SK-N-SH (cell line): ENCODE measurements around the gene TEX22. TPM values are rescaled to one million over a fixed set of nuclear protein-coding genes. Genes with fewer than 3 reads are reported as not detected.

ENCODE experiments used
- CTCF ChIA-PET: fragments of 300-600, 350-600 bp; formaldehyde crosslinking; extraction: SDS; loops from one replicate; lab custom pipeline; 2021; lab: Yijun Ruan, JAX
- POLR2A ChIA-PET: fragments of 350-600 bp; sonication (Branson Sonifier 250); formaldehyde crosslinking; extraction: SDS; loops from one replicate; lab custom pipeline; 2020; ENCODE audit warnings: antibody characterized with exemption, inconsistent platforms; lab: Yijun Ruan, JAX
- DNase-seq: peaks from one replicate; pipeline ENCODE4 v3.0.0; 2012
- H2AFZ ChIP-seq: fragments of 200-600 bp; sonication (generic); 2 replicates; pipeline ENCODE4 v1.8.1; 2016; ENCODE audit warnings: antibody characterized with exemption, mild to moderate bottlenecking, low read depth
- H3F3A ChIP-seq: fragments of 200-600 bp; sonication (generic); replicated peaks from 2 replicates; pipeline ENCODE3; 2016; ENCODE audit warnings: antibody characterized with exemption, mild to moderate bottlenecking; ENCODE audit not compliant: insufficient read depth
- H3K27ac ChIP-seq, 2 experiments: fragments of 200-500 bp in 1 of 2; fragments of 200-600 bp in 1 of 2; sonication (Bioruptor generic) in 1 of 2; sonication (generic), shearing (Covaris generic) in 1 of 2; 2 replicates each; pipeline versions ENCODE4 v1.5.1 to v1.6.1; 2014 to 2016; ENCODE audit warnings: low read depth in 2 of 2, inconsistent platforms in 1 of 2, low read length in 1 of 2, mild to moderate bottlenecking in 1 of 2, mixed read lengths in 1 of 2
- H3K27me3 ChIP-seq: fragments of 200-600 bp; sonication (generic), shearing (Covaris generic); 2 replicates; pipeline ENCODE4 v1.6.1; 2016; ENCODE audit warnings: mixed run types; ENCODE audit not compliant: insufficient read depth
- H3K36me3 ChIP-seq, 2 experiments: fragments of 200-500 bp in 1 of 2; fragments of 200-600 bp in 1 of 2; sonication (Bioruptor generic) in 1 of 2; sonication (generic) in 1 of 2; replicated peaks in 1 of 2; 2 replicates each; pipeline versions ENCODE3 to v1.5.1; 2014 to 2016; ENCODE audit warnings: low read length in 1 of 2, mild to moderate bottlenecking in 1 of 2; ENCODE audit not compliant: insufficient read depth in 2 of 2, control insufficient read depth in 1 of 2
- H3K4me1 ChIP-seq, 2 experiments: fragments of 200-500 bp in 1 of 2; fragments of 200-600 bp in 1 of 2; sonication (Bioruptor generic) in 1 of 2; sonication (generic), shearing (Covaris generic) in 1 of 2; 2 replicates each; pipeline versions ENCODE4 v1.5.1 to v1.6.1; 2014 to 2016; ENCODE audit warnings: low read depth in 1 of 2, low read length in 1 of 2, mixed run types in 1 of 2; ENCODE audit not compliant: insufficient read depth in 2 of 2, control insufficient read depth in 1 of 2
- H3K4me2 ChIP-seq: fragments of 200-600 bp; sonication (generic), shearing (Covaris generic); 2 replicates; pipeline ENCODE4 v1.6.1; 2017; ENCODE audit warnings: mixed run types
- H3K4me3 ChIP-seq, 2 experiments: fragments of 200-500 bp in 1 of 2; fragments of 200-600 bp in 1 of 2; sonication (Bioruptor generic) in 1 of 2; sonication (generic), shearing (Covaris generic) in 1 of 2; 2 replicates each; pipeline versions ENCODE4 v1.5.1 to v1.8.1; 2014 to 2016; ENCODE audit warnings: low read depth in 2 of 2, inconsistent platforms in 1 of 2, low read length in 1 of 2, mild to moderate bottlenecking in 1 of 2, mixed read lengths in 1 of 2, moderate library complexity in 1 of 2
- H3K79me2 ChIP-seq: fragments of 200-600 bp; sonication (generic); 2 replicates; pipeline ENCODE4 v1.8.1; 2017; ENCODE audit warnings: mild to moderate bottlenecking; ENCODE audit not compliant: insufficient read depth
- H3K9ac ChIP-seq: fragments of 200-600 bp; sonication (generic); 2 replicates; pipeline ENCODE4 v1.6.1; 2017; ENCODE audit warnings: mixed run types
- H3K9me2 ChIP-seq: fragments of 200-600 bp; sonication (generic); 2 replicates; pipeline ENCODE4 v1.6.1; 2017; ENCODE audit warnings: mixed run types
- H3K9me3 ChIP-seq: fragments of 200-600 bp; sonication (generic); 2 replicates; pipeline ENCODE4 v1.6.1; 2017; ENCODE audit warnings: mixed run types, mild to moderate bottlenecking, moderate library complexity
- H4K20me1 ChIP-seq: fragments of 200-600 bp; sonication (generic); 2 replicates; pipeline ENCODE4 v1.6.1; 2017; ENCODE audit warnings: mild to moderate bottlenecking, mixed run types; ENCODE audit not compliant: insufficient read depth
- ELF1 ChIP-seq: IDR thresholded peaks from 2 replicates; pipeline ENCODE4 v1.4.0; 2012
- EZH2phosphoT487 ChIP-seq: fragments of 200-600 bp; sonication (generic); IDR thresholded peaks from 2 replicates; pipeline ENCODE4 v1.6.1; 2017; ENCODE audit warnings: low read depth, mixed run types, mild to moderate bottlenecking, antibody characterized with exemption, moderate library complexity, borderline replicate concordance
- FOXJ3 ChIP-seq: sonication (generic); formaldehyde crosslinking; IDR thresholded peaks from 2 replicates; pipeline ENCODE4 v1.5.1; 2020; ENCODE audit warnings: mild to moderate bottlenecking, missing genetic modification reagents
- GATA2 ChIP-seq: sonication (generic); formaldehyde crosslinking; IDR thresholded peaks from 2 replicates; pipeline ENCODE4 v1.5.0; 2020; ENCODE audit warnings: mild to moderate bottlenecking, missing genetic modification reagents
- MEF2A ChIP-seq: IDR thresholded peaks from 2 replicates; pipeline ENCODE4 v1.4.0; 2012; ENCODE audit warnings: low read depth, borderline replicate concordance
- NRF1 ChIP-seq: IDR thresholded peaks from 2 replicates; pipeline ENCODE4 v1.6.1; 2012; ENCODE audit warnings: low read depth, mild to moderate bottlenecking, low read length
- POLR2AphosphoS5 ChIP-seq: IDR thresholded peaks from 2 replicates; pipeline ENCODE4 v1.6.1; 2012; ENCODE audit warnings: low read depth, low read length
- SIN3A ChIP-seq: IDR thresholded peaks from 2 replicates; pipeline ENCODE4 v1.6.1; 2012; ENCODE audit warnings: low read depth, mild to moderate bottlenecking, low read length, moderate library complexity, borderline replicate concordance
- SMC3 ChIP-seq: IDR thresholded peaks from 2 replicates; pipeline ENCODE4 v1.6.1; 2012; ENCODE audit warnings: low read depth, low read length, improper control_type of control experiment
- TAF1 ChIP-seq: IDR thresholded peaks from 2 replicates; pipeline ENCODE4 v1.6.1; 2012; ENCODE audit warnings: low read depth, mild to moderate bottlenecking, low read length, moderate library complexity, borderline replicate concordance
- TCF12 ChIP-seq: IDR thresholded peaks from 2 replicates; pipeline ENCODE4 v1.4.0; 2012
- TEAD4 ChIP-seq: IDR thresholded peaks from 2 replicates; pipeline ENCODE4 v1.4.0; 2012; ENCODE audit warnings: mild to moderate bottlenecking, borderline replicate concordance; ENCODE audit not compliant: insufficient read depth
- USF2 ChIP-seq: fragments of 150-350 bp; IDR thresholded peaks from 2 replicates; pipeline ENCODE4 v1.6.1; 2017; ENCODE audit warnings: antibody characterized with exemption, low read length, low read depth, borderline replicate concordance
- WGBS: methylation state at CpG from one replicate; pipeline ENCODE4 v1.1.6; 2017; ENCODE audit warnings: low lambda C conversion rate; 5-methylcytosine and 5-hydroxymethylcytosine counted together
- polyA plus RNA-seq, 3 experiments: library from polyadenylated mRNA; depleted of rRNA; stranded (reverse); fragments of >200 nt; gene quantifications; 2 replicates each; pipeline ENCODE4 v1.2.3, GENCODE V29; 2012
- TF ChIP-seq, protein P1 (sequence below): IDR thresholded peaks from 2 replicates; pipeline ENCODE4 v1.4.0; 2012; ENCODE audit warnings: low read depth
- TF ChIP-seq, protein P2 (sequence below): IDR thresholded peaks from 2 replicates; pipeline ENCODE4 v1.4.0; 2012; ENCODE audit warnings: low read depth, borderline replicate concordance
- TF ChIP-seq, protein P3 (sequence below): IDR thresholded peaks from 2 replicates; pipeline ENCODE4 v1.6.1; 2012; ENCODE audit warnings: mild to moderate bottlenecking, low read depth, low read length, moderate library complexity
- TF ChIP-seq, protein P4 (sequence below): fragments of 200-600 bp; sonication (generic); IDR thresholded peaks from 2 replicates; pipeline ENCODE4 v1.6.1; 2017; ENCODE audit warnings: antibody characterized with exemption, mild to moderate bottlenecking, moderate library complexity

Gene TEX22
- polyA plus RNA-seq, 1 of the 3 experiments (the other 2 are of a cell fraction): 0.26 TPM

GRCh38 chr14:105447651-105448640 lies 49.6 kb downstream of the TEX22 start:
- Histone ChIP-seq H3K4me1 (peaks cover 0 to 23% of the 10 kb centered on the region in 2 experiments; a peak in 1 of 4 replicates), H3K27me3 (no peaks in the 10 kb centered on the region), H3K4me2 (no peak overlapping the region), H3K4me3 (no peak overlapping the region), H3K9me3 (no peaks in the 10 kb centered on the region), H4K20me1 (peaks cover 19% of the 10 kb centered on the region), H3F3A (no peaks in the 10 kb centered on the region), H3K9me2 (no peaks in the 10 kb centered on the region), H3K9ac (no peak overlapping the region; the same call in 1 of the 2 replicates), H2AFZ (no peak overlapping the region), H3K27ac (peak overlapping the region in 1 of 2 experiments; percentile 8; a peak in 2 of 4 replicates), H3K79me2 (peaks cover 43% of the 10 kb centered on the region), H3K36me3 (peaks cover 11 to 50% of the 10 kb centered on the region in 2 experiments)
- no peak for TF ChIP-seq GATA2 (CRISPR knock-in tag)
- TF ChIP-seq, protein P1, sequence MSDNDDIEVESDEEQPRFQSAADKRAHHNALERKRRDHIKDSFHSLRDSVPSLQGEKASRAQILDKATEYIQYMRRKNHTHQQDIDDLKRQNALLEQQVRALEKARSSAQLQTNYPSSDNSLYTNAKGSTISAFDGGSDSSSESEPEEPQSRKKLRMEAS: no peak
- TF ChIP-seq, protein P2, sequence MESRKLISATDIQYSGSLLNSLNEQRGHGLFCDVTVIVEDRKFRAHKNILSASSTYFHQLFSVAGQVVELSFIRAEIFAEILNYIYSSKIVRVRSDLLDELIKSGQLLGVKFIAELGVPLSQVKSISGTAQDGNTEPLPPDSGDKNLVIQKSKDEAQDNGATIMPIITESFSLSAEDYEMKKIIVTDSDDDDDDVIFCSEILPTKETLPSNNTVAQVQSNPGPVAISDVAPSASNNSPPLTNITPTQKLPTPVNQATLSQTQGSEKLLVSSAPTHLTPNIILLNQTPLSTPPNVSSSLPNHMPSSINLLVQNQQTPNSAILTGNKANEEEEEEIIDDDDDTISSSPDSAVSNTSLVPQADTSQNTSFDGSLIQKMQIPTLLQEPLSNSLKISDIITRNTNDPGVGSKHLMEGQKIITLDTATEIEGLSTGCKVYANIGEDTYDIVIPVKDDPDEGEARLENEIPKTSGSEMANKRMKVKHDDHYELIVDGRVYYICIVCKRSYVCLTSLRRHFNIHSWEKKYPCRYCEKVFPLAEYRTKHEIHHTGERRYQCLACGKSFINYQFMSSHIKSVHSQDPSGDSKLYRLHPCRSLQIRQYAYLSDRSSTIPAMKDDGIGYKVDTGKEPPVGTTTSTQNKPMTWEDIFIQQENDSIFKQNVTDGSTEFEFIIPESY: no peak
- no peak for TF ChIP-seq POLR2AphosphoS5
- TF ChIP-seq TEAD4: no peak
- no peak for TF ChIP-seq NRF1
- TF ChIP-seq, protein P3, sequence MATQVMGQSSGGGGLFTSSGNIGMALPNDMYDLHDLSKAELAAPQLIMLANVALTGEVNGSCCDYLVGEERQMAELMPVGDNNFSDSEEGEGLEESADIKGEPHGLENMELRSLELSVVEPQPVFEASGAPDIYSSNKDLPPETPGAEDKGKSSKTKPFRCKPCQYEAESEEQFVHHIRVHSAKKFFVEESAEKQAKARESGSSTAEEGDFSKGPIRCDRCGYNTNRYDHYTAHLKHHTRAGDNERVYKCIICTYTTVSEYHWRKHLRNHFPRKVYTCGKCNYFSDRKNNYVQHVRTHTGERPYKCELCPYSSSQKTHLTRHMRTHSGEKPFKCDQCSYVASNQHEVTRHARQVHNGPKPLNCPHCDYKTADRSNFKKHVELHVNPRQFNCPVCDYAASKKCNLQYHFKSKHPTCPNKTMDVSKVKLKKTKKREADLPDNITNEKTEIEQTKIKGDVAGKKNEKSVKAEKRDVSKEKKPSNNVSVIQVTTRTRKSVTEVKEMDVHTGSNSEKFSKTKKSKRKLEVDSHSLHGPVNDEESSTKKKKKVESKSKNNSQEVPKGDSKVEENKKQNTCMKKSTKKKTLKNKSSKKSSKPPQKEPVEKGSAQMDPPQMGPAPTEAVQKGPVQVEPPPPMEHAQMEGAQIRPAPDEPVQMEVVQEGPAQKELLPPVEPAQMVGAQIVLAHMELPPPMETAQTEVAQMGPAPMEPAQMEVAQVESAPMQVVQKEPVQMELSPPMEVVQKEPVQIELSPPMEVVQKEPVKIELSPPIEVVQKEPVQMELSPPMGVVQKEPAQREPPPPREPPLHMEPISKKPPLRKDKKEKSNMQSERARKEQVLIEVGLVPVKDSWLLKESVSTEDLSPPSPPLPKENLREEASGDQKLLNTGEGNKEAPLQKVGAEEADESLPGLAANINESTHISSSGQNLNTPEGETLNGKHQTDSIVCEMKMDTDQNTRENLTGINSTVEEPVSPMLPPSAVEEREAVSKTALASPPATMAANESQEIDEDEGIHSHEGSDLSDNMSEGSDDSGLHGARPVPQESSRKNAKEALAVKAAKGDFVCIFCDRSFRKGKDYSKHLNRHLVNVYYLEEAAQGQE: no peak
- no peak for TF ChIP-seq TCF12
- TF ChIP-seq, protein P4, sequence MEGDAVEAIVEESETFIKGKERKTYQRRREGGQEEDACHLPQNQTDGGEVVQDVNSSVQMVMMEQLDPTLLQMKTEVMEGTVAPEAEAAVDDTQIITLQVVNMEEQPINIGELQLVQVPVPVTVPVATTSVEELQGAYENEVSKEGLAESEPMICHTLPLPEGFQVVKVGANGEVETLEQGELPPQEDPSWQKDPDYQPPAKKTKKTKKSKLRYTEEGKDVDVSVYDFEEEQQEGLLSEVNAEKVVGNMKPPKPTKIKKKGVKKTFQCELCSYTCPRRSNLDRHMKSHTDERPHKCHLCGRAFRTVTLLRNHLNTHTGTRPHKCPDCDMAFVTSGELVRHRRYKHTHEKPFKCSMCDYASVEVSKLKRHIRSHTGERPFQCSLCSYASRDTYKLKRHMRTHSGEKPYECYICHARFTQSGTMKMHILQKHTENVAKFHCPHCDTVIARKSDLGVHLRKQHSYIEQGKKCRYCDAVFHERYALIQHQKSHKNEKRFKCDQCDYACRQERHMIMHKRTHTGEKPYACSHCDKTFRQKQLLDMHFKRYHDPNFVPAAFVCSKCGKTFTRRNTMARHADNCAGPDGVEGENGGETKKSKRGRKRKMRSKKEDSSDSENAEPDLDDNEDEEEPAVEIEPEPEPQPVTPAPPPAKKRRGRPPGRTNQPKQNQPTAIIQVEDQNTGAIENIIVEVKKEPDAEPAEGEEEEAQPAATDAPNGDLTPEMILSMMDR: no peak
- TF ChIP-seq TAF1: no peak
- TF ChIP-seq SIN3A: no peak
- TF ChIP-seq FOXJ3 (CRISPR knock-in tag): no peak
- TF ChIP-seq SMC3: no peak
- no peak for TF ChIP-seq USF2
- no peak for TF ChIP-seq ELF1
- TF ChIP-seq EZH2phosphoT487: no peak
- no peak for TF ChIP-seq MEF2A
- ChIA-PET CTCF (interaction anchor here (0.6 to 2.9 kb wide), 29 partner anchors 9 to 85 kb away, joined by 3 to 28 read pairs (median 4); partner anchors contain the start of genes CRIP1, TEX22 and TMEM121), POLR2A (interaction anchor here (1.0 kb wide), 1 partner anchor 33 kb away, joined by 3 read pairs; no protein-coding TSS in a partner anchor)
- 77% methylated on average over 7 of the region's 31 CpGs for WGBS
- no peak for DNase-seq
